Neural cell (in vitro differentiated cells): ENCODE measurements around the gene INPP5B. TPM values are rescaled to one million over a fixed set of nuclear protein-coding genes. Genes with fewer than 3 reads are reported as not detected.

Source experiments
- H2AFZ ChIP-seq: fragments of 200-600, 300-800 bp; sonication (generic), shearing (Covaris generic); 2 replicates; pipeline ENCODE4 v1.6.0; 2014; ENCODE audit warnings: low read depth, mild to moderate bottlenecking, antibody characterized with exemption, low read length, moderate library complexity
- H3F3A ChIP-seq: fragments of 200-600 bp; shearing (Covaris generic); 2 replicates; pipeline ENCODE4 v1.6.1; 2016; ENCODE audit warnings: mild to moderate bottlenecking, moderate library complexity, mixed read lengths, antibody characterized with exemption, low read length; ENCODE audit not compliant: insufficient read depth, poor library complexity, severe bottlenecking
- H3K27ac ChIP-seq: fragments of 200-600, 300-800 bp; sonication (generic), shearing (Covaris generic); 2 replicates; pipeline ENCODE4 v1.5.1; 2014; ENCODE audit warnings: mild to moderate bottlenecking, low read length, moderate library complexity
- H3K27me3 ChIP-seq: fragments of 300-800, 200-600 bp; sonication (generic), shearing (Covaris generic); 2 replicates; pipeline ENCODE4 v1.6.0; 2014; ENCODE audit warnings: mild to moderate bottlenecking, low read depth, low read length, moderate library complexity; ENCODE audit not compliant: insufficient read depth
- H3K36me3 ChIP-seq: fragments of 300-800, 200-600 bp; sonication (generic), shearing (Covaris generic); 2 replicates; pipeline ENCODE4 v1.5.1; 2014; ENCODE audit warnings: mild to moderate bottlenecking, antibody characterized with exemption, low read length, moderate library complexity; ENCODE audit not compliant: insufficient read depth
- H3K4me2 ChIP-seq: fragments of 300-800, 200-600 bp; sonication (generic), shearing (Covaris generic); 2 replicates; pipeline ENCODE4 v1.6.0; 2014; ENCODE audit warnings: mild to moderate bottlenecking, low read length
- H3K4me3 ChIP-seq: fragments of 300-800, 200-600 bp; sonication (generic), shearing (Covaris generic); 2 replicates; pipeline ENCODE4 v1.5.1; 2014; ENCODE audit warnings: mild to moderate bottlenecking, low read length, moderate library complexity
- H3K79me2 ChIP-seq: fragments of 200-600 bp; shearing (Covaris generic); replicated peaks from 2 replicates; pipeline ENCODE4 v1.6.0; 2014; ENCODE audit warnings: mild to moderate bottlenecking, low read length, moderate library complexity; ENCODE audit not compliant: insufficient read depth
- H3K9ac ChIP-seq: fragments of 300-800, 200-600 bp; sonication (generic), shearing (Covaris generic); 2 replicates; pipeline ENCODE4 v1.6.1; 2016; ENCODE audit warnings: mild to moderate bottlenecking, low read length, mixed read lengths
- H3K9me2 ChIP-seq: fragments of 200-600 bp; shearing (Covaris generic); 2 replicates; pipeline ENCODE4 v1.6.1; 2016; ENCODE audit warnings: mild to moderate bottlenecking, low read length, mixed read lengths; ENCODE audit not compliant: insufficient read depth
- H3K9me3 ChIP-seq: fragments of 200-600, 300-800 bp; sonication (generic), shearing (Covaris generic); 2 replicates; pipeline ENCODE4 v1.6.1; 2016; ENCODE audit warnings: mild to moderate bottlenecking, mixed run types, low read length, moderate library complexity, mixed read lengths
- H4K20me1 ChIP-seq: fragments of 200-600 bp; shearing (Covaris generic); 2 replicates; pipeline ENCODE4 v1.6.1; 2016; ENCODE audit warnings: mild to moderate bottlenecking, mixed run types; ENCODE audit not compliant: insufficient read depth
- CTCF ChIP-seq: fragments of 450-650 bp; IDR thresholded peaks from 2 replicates; pipeline ENCODE4 v1.5.1; 2014; ENCODE audit warnings: antibody characterized with exemption, mild to moderate bottlenecking, moderate library complexity; ENCODE audit not compliant: poor library complexity, severe bottlenecking
- EP300 ChIP-seq: fragments of 450-650 bp; conservative IDR thresholded peaks from 2 replicates; pipeline ENCODE4 v1.6.1; 2014; ENCODE audit warnings: antibody characterized with exemption, mild to moderate bottlenecking, moderate library complexity; ENCODE audit not compliant: poor library complexity, severe bottlenecking
- EZH2 ChIP-seq: fragments of 200-600, 300-800 bp; shearing (Covaris generic), sonication (generic); IDR thresholded peaks from 2 replicates; pipeline ENCODE4 v1.6.1; 2014; ENCODE audit warnings: antibody characterized with exemption, low read length, borderline replicate concordance, mild to moderate bottlenecking; ENCODE audit not compliant: insufficient read depth, poor library complexity, severe bottlenecking
- MXI1 ChIP-seq: fragments of 450-650 bp; conservative IDR thresholded peaks from 2 replicates; pipeline ENCODE4 v1.6.1; 2014; ENCODE audit warnings: antibody characterized with exemption, mild to moderate bottlenecking; ENCODE audit not compliant: poor library complexity, severe bottlenecking
- POLR2AphosphoS5 ChIP-seq: IDR thresholded peaks from 2 replicates; pipeline ENCODE4 v1.6.1; 2012
- RAD21 ChIP-seq: fragments of 450-650 bp; conservative IDR thresholded peaks from 2 replicates; pipeline ENCODE4 v1.6.1; 2014; ENCODE audit warnings: antibody characterized with exemption, mild to moderate bottlenecking, moderate library complexity
- SMC3 ChIP-seq: fragments of 450-650 bp; conservative IDR thresholded peaks from 2 replicates; pipeline ENCODE4 v1.6.1; 2014; ENCODE audit warnings: antibody characterized with exemption, mild to moderate bottlenecking, moderate library complexity; ENCODE audit not compliant: poor library complexity
- TAF1 ChIP-seq: IDR thresholded peaks from 2 replicates; pipeline ENCODE4 v1.6.1; 2012; ENCODE audit warnings: low read depth
- polyA plus RNA-seq: library from polyadenylated mRNA; depleted of rRNA; stranded (reverse); fragments of >200 nt; gene quantifications from 2 replicates; pipeline ENCODE4 v1.2.3, GENCODE V29; 2014
- TF ChIP-seq, protein P1 (sequence below): IDR thresholded peaks from 2 replicates; pipeline ENCODE4 v1.6.1; 2012; ENCODE audit warnings: borderline replicate concordance

Gene INPP5B
- polyA plus RNA-seq, 1 donor from 2014 or later, result 13.4 TPM

GRCh38 chr1:37846647-37847339, 100.1 kb downstream of the INPP5B start:
- Histone ChIP-seq H3K27ac (no peak overlapping the region), H3K36me3 (no peaks in the 10 kb centered on the region), H3K9ac (no peak overlapping the region), H3K27me3 (no peaks in the 10 kb centered on the region), H3K4me3 (no peak overlapping the region), H2AFZ (no peak overlapping the region), H3K4me2 (no peak overlapping the region), H4K20me1 (no peaks in the 10 kb centered on the region), H3K79me2 (peaks cover 30% of the 10 kb centered on the region), H3F3A (no peaks in the 10 kb centered on the region), H3K9me3 (no peaks in the 10 kb centered on the region), H3K9me2 (no peaks in the 10 kb centered on the region)
- TF ChIP-seq, protein P1, sequence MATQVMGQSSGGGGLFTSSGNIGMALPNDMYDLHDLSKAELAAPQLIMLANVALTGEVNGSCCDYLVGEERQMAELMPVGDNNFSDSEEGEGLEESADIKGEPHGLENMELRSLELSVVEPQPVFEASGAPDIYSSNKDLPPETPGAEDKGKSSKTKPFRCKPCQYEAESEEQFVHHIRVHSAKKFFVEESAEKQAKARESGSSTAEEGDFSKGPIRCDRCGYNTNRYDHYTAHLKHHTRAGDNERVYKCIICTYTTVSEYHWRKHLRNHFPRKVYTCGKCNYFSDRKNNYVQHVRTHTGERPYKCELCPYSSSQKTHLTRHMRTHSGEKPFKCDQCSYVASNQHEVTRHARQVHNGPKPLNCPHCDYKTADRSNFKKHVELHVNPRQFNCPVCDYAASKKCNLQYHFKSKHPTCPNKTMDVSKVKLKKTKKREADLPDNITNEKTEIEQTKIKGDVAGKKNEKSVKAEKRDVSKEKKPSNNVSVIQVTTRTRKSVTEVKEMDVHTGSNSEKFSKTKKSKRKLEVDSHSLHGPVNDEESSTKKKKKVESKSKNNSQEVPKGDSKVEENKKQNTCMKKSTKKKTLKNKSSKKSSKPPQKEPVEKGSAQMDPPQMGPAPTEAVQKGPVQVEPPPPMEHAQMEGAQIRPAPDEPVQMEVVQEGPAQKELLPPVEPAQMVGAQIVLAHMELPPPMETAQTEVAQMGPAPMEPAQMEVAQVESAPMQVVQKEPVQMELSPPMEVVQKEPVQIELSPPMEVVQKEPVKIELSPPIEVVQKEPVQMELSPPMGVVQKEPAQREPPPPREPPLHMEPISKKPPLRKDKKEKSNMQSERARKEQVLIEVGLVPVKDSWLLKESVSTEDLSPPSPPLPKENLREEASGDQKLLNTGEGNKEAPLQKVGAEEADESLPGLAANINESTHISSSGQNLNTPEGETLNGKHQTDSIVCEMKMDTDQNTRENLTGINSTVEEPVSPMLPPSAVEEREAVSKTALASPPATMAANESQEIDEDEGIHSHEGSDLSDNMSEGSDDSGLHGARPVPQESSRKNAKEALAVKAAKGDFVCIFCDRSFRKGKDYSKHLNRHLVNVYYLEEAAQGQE, result no peak
- no peak for TF ChIP-seq POLR2AphosphoS5

- H3K27me3 ChIP-seq, result no peaks in the 10 kb centered on the region
- H3K27ac ChIP-seq, result no peak overlapping the region
- no peaks in the 10 kb centered on the region for H3K9me3 ChIP-seq
- H3K4me2 ChIP-seq, result no peak overlapping the region
- H3F3A ChIP-seq, result no peaks in the 10 kb centered on the region
- no peaks in the 10 kb centered on the region for H3K36me3 ChIP-seq
- no peak overlapping the region for H3K4me3 ChIP-seq
- no peak overlapping the region for H2AFZ ChIP-seq
- peaks cover 30% of the 10 kb centered on the region for H3K79me2 ChIP-seq
- H3K9ac ChIP-seq, result no peak overlapping the region
- no peaks in the 10 kb centered on the region for H4K20me1 ChIP-seq
- no peaks in the 10 kb centered on the region for H3K9me2 ChIP-seq
- TF ChIP-seq POLR2AphosphoS5 (no peak), RAD21 (no peak)
Measured at GRCh38 chr1:37845786-37846185, 101.1 kb downstream of the INPP5B start.

DNA sequence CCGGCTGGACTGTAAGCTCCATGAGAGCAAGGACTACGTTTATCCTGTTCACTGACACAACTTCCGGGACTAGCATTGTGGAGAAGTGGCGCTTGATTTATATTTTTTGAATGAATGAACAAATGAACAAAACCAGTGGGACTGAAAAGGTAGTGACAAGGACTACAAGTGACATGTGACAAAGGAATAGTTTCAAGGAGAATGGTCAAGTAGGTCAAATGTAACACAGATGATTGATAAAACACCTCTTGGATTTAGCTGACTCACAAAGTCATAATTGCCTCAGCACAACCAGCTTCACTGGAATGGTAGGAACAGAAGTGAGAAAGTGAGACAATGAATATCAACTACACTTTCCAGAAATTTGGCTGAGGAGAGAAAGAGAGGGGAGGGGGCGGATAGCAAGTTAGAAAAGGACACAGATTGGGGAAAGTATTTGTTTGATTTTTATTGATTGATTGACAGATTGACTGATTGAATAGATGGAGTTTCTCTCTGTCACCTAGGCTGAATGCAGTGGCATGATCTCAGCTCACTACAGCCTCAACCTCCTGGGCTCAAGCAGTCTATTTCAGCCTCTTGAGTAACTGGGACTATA, 101.7 kb downstream of the INPP5B start:
- Histone ChIP-seq H3K9me2 (no peaks in the 10 kb centered on the region), H3F3A (no peaks in the 10 kb centered on the region), H3K4me3 (no peak overlapping the region), H3K27me3 (no peaks in the 10 kb centered on the region), H3K27ac (no peak overlapping the region), H3K9me3 (no peaks in the 10 kb centered on the region), H2AFZ (no peak overlapping the region), H3K9ac (no peak overlapping the region), H3K79me2 (peaks cover 24% of the 10 kb centered on the region), H4K20me1 (no peaks in the 10 kb centered on the region), H3K4me2 (no peak overlapping the region), H3K36me3 (no peaks in the 10 kb centered on the region)
- no peak for TF ChIP-seq POLR2AphosphoS5

- no peak overlapping the region for H3K9ac ChIP-seq
- peaks cover 18% of the 10 kb centered on the region for H3K79me2 ChIP-seq
- no peaks in the 10 kb centered on the region for H3K27me3 ChIP-seq
- no peaks in the 10 kb centered on the region for H3K9me2 ChIP-seq
- H3F3A ChIP-seq, result no peaks in the 10 kb centered on the region
- H3K4me3 ChIP-seq, result no peak overlapping the region
- H4K20me1 ChIP-seq, result no peaks in the 10 kb centered on the region
- H3K27ac ChIP-seq, result no peak overlapping the region
- H2AFZ ChIP-seq, result no peak overlapping the region
- H3K9me3 ChIP-seq, result no peaks in the 10 kb centered on the region
- no peak overlapping the region for H3K4me2 ChIP-seq
- H3K36me3 ChIP-seq, result no peaks in the 10 kb centered on the region
- TF ChIP-seq RAD21, result no peak
- no peak for TF ChIP-seq POLR2AphosphoS5
- TF ChIP-seq EP300, result no peak
- no peak for TF ChIP-seq SMC3
- TF ChIP-seq TAF1, result no peak
- no peak for TF ChIP-seq CTCF
- no peak for TF ChIP-seq MXI1
- TF ChIP-seq EZH2, result no peak
Measured at GRCh38 chr1:37844536-37844935, 102.3 kb downstream of the INPP5B start.
